ENCODE data around the gene NT5DC1. TPM values are rescaled to one million over a fixed set of nuclear protein-coding genes. Genes with fewer than 3 reads are reported as not detected.
A peak's percentile ranks its signal among the peaks of the same experiment; 100 is the strongest.
"Not testable (repeated sequence)": the region's sequence is repeated elsewhere in the genome, so short reads cannot be mapped to it uniquely, and the experiment has no call there.

The NT5DC1 gene
- polyA plus RNA-seq, 2 of the 4 experiments (the other 2 are of a cell fraction), result 26.9 to 31.5 TPM

- TF ChIP-seq MAFK (IDR thresholded peaks at IDR 0.05; ENCODE audit: partially characterized antibody), result peak; percentile 77
- 63% methylated on average over 8 of the region's 9 CpGs for WGBS (ENCODE audit: missing lambda C conversion rate)
- FAIRE-seq, H3K4me3 ChIP-seq, H3K4me2 ChIP-seq, ATAC-seq, H3K27ac ChIP-seq, POLR2A ChIA-PET: not testable (repeated sequence)
- Histone ChIP-seq H3K9me3 (peaks cover 11% of the 10 kb centered on the region; the same call in 2 of the 3 replicates), H3K4me1 (peaks cover 13% of the 10 kb centered on the region)
- DNase-seq (ENCODE audit: low read depth in 1 of 2, low spot score in 1 of 2), result peak in 1 of 2 experiments; percentile 9
- CTCF ChIA-PET, result interaction anchor here (1.0 to 3.0 kb wide), 14 partner anchors 10 to 92 kb away, joined by 3 to 15 read pairs (median 6); partner anchors contain the start of gene FRK
Measured at GRCh38 chr6:116096048-116096759, 4.4 kb upstream of the NT5DC1 start.

DNA sequence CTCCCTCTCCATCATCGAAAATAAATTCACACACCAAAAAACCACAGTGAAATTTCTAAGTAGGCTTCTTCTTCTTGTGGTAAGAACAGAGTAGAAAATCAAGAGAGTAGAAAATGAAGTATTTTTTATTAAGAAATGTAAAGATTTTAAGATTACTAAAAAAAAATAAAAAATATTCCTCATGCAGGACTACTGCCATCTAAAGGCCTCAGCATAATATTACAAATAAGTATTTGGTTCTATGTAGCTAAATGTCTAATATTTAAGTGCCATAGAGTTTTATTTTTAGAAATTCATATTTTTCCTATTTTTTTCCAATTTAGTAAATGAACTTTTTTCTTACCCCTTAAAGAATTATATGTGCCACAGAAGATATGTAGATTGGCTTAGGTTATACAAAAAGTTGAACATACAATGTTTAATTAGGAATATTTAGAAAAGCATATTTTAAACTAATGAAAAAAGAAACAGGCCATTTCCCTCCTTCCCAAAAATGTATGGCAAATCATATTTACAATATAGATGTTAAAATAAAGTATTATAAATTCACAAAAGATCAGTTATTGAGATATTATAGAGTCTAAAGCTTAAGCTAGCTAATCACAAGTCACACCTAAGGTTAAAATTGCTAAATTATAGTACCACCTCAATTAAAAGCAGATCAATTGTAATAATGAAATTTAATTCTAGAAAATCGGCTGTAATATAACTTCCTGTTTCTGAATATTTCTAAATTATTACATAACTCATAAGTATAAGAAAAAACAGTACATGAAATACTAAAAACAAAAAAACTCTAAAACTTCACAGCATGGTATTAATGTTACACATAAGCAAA is 3.5 kb upstream of the NT5DC1 start:
- no peak overlapping the region for H3K4me2 ChIP-seq
- DNase-seq (ENCODE audit: low read depth in 1 of 2, low spot score in 1 of 2) (no peak), ATAC-seq (no peak), FAIRE-seq (no peak)
- H3K4me1 ChIP-seq, result peaks cover 21% of the 10 kb centered on the region
- H3K27ac ChIP-seq, result no peak overlapping the region
- TF ChIP-seq MAFK (IDR thresholded peaks at IDR 0.05; ENCODE audit: partially characterized antibody), result no peak
- peak; percentile 52; the same call in 2 of the 3 replicates for TF ChIP-seq CTCF (IDR thresholded peaks at IDR 0.05)
- peak; percentile 63 to 80 for TF ChIP-seq RAD21 (conservative IDR thresholded peaks at IDR 0.05 in 1 of 2, IDR thresholded peaks at IDR 0.05 in 1 of 2)
- TF ChIP-seq FOSL2 (IDR thresholded peaks at IDR 0.05), result no peak
- no peak for TF ChIP-seq FOSL2 (CRISPR knock-in tag; IDR thresholded peaks at IDR 0.05)
- no peak for TF ChIP-seq ZFP36 (IDR thresholded peaks at IDR 0.05; ENCODE audit: borderline replicate concordance, partially characterized antibody)
- TF ChIP-seq SMC3 (IDR thresholded peaks at IDR 0.05), result peak; percentile 67
- TF ChIP-seq MAX (IDR thresholded peaks at IDR 0.05), result no peak
- ChIA-PET POLR2A (no interaction called here), CTCF (interaction anchor here (0.6 to 3.0 kb wide), 15 partner anchors 10 to 1384 kb away, joined by 3 to 15 read pairs (median 6); partner anchors contain the start of gene FRK)
- WGBS (ENCODE audit: missing lambda C conversion rate), result 22% methylated on average over 2 of the region's 2 CpGs
- peaks cover 11% of the 10 kb centered on the region; the same call in 2 of the 3 replicates for H3K9me3 ChIP-seq
- H3K4me3 ChIP-seq, result no peak overlapping the region

GRCh38 chr6:116099036-116099435 is 1.6 kb upstream of the NT5DC1 start:
- peak; percentile 84 for TF ChIP-seq MAFK (IDR thresholded peaks at IDR 0.05; ENCODE audit: partially characterized antibody)
- no peak for TF ChIP-seq NFE2L2 (conservative IDR thresholded peaks at IDR 0.05; ENCODE audit: low read length)
- Histone ChIP-seq H3K4me2 (peak overlapping the region; percentile 85; the same call in 2 of the 3 replicates), H3K27ac (no peak overlapping the region), H3K4me3 (no peak overlapping the region), H3K4me1 (peaks cover 22% of the 10 kb centered on the region), H3K9me3 (peaks cover 11% of the 10 kb centered on the region; the same call in 2 of the 3 replicates)
- ChIA-PET CTCF (no interaction called here), POLR2A (no interaction called here)
- FAIRE-seq, result no peak
- DNase-seq (ENCODE audit: low read depth in 1 of 2, low spot score in 1 of 2), result no peak
- WGBS (ENCODE audit: missing lambda C conversion rate), result 36% methylated on average over 1 of the region's 1 CpG
- no peak for ATAC-seq

DNA sequence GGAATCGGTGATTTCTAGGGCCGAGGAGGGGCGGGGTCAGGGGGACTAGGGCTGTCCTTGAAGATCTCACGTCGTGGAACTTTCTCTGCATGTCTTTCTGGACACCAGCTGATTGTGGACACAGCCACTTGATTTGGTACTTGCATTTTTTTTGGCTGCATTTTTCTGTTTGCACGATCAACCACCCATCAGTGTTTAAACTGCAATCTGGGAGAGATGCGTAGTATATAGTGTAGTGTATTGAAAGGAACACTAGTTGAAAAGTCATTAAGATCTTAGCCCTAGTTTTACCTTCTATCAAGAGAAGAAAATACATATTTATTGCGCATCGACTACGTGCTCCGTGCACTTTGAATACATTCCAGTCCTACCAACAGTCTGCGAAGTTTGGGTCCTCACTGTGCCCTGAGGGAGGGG is 657 bp downstream of the NT5DC1 start:
- Histone ChIP-seq H3K4me2 (peak overlapping the region; percentile 78), H3K4me1 (peaks cover 38% of the 10 kb centered on the region), H3K27ac (peak overlapping the region; percentile 98 to 99), H3K9me3 (peaks cover 5% of the 10 kb centered on the region; the same call in 1 of the 3 replicates), H3K4me3 (peak overlapping the region; percentile 87)
- FAIRE-seq (no peak), DNase-seq (ENCODE audit: low read depth in 1 of 2, low spot score in 1 of 2) (no peak), ATAC-seq (peak; percentile 10 to 12; a peak in 5 of 6 replicates)
- 4% methylated on average over 12 of the region's 12 CpGs for WGBS (ENCODE audit: missing lambda C conversion rate)
- TF ChIP-seq, protein P1, sequence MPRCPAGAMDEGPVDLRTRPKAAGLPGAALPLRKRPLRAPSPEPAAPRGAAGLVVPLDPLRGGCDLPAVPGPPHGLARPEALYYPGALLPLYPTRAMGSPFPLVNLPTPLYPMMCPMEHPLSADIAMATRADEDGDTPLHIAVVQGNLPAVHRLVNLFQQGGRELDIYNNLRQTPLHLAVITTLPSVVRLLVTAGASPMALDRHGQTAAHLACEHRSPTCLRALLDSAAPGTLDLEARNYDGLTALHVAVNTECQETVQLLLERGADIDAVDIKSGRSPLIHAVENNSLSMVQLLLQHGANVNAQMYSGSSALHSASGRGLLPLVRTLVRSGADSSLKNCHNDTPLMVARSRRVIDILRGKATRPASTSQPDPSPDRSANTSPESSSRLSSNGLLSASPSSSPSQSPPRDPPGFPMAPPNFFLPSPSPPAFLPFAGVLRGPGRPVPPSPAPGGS (IDR thresholded peaks at IDR 0.05), result no peak
- no peak for TF ChIP-seq MAZ (IDR thresholded peaks at IDR 0.05; ENCODE audit: borderline replicate concordance, low read depth, low read length)
- no peak for TF ChIP-seq SMC3 (IDR thresholded peaks at IDR 0.05)
- TF ChIP-seq KDM1A (IDR thresholded peaks at IDR 0.05; ENCODE audit: low read depth), result no peak
- TF ChIP-seq CHD2 (IDR thresholded peaks at IDR 0.05; ENCODE audit: low read length, partially characterized antibody), result no peak
- TF ChIP-seq HOXA7 (CRISPR knock-in tag; IDR thresholded peaks at IDR 0.05), result no peak
- TF ChIP-seq HDAC2 (IDR thresholded peaks at IDR 0.05), result no peak
- TF ChIP-seq PBX3 (IDR thresholded peaks at IDR 0.05), result no peak
- TF ChIP-seq CTCF (IDR thresholded peaks at IDR 0.05), result no peak
- no peak for TF ChIP-seq RNF2 (IDR thresholded peaks at IDR 0.05; ENCODE audit: borderline replicate concordance, low read depth)
- no peak for TF ChIP-seq MAFK (IDR thresholded peaks at IDR 0.05; ENCODE audit: partially characterized antibody)
- no peak for TF ChIP-seq EHMT2 (IDR thresholded peaks at IDR 0.05; ENCODE audit: low read depth)
- POLR2A ChIA-PET, result interaction anchor here (0.8 to 1.6 kb wide), 12 partner anchors 12 to 178 kb away, joined by 3 to 17 read pairs (median 5); partner anchors contain the start of genes FRK and TSPYL1
- CTCF ChIA-PET, result interaction anchor here (1.0 to 2.6 kb wide), 10 partner anchors 11 to 129 kb away, joined by 3 to 19 read pairs (median 4); partner anchors contain the start of gene FRK

Data from A549 (cell line).